GM21390 (cell line): ENCODE data around the gene KRT14.

Experiments
- ATAC-seq: cut with Tn5 transposase; IDR thresholded peaks from one replicate; pipeline ENCODE4 v1.9.1; 2021; ENCODE audit not compliant: unreplicated experiment

Gene KRT14

DNA sequence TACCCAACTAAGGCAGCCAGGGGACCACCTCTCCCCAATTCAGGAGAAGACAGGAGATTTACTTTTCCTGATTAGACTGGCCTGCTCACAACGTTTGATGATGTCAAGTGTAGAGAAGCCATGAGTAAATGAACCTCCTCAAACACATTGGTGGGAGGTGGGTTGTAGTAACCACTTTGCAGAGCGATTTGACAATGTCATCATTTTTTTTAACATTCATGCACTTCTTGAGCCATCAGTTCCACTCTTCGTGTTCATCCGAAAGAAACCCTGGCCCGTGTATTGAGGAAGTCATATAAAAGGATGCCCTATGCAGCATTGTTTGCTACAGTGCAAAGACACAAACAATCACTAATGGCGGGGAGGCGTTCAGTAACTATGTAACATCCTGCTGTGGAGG is 53.1 kb downstream of the KRT14 start:
- no peak for ATAC-seq

GRCh38 chr17:41532947-41533570 is 53.6 kb downstream of the KRT14 start:
- no peak for ATAC-seq
